Panc1 (cell line): ENCODE data around the gene ATP1A1. TPM values are rescaled to one million over a fixed set of nuclear protein-coding genes. Genes with fewer than 3 reads are reported as not detected.

Source experiments
- ATAC-seq: fragments of 200-7000 bp; cut with Tn5 transposase; 2 replicates; pipeline ENCODE4 v1.9.1; 2020; ENCODE audit warnings: mild to moderate bottlenecking, moderate library complexity
- BruUV-seq: library from RNA; stranded (reverse); fragments of 400-500 nt; replicated peaks from 2 replicates; lab custom pipeline; 2021; lab: Mats Ljungman, UMichigan
- CTCF ChIA-PET: fragments of 300-600 bp; sonication (Branson Sonifier 250); formaldehyde crosslinking; loops from one replicate; lab custom pipeline; 2022; ENCODE audit warnings: antibody characterized with exemption; lab: Charles Lee
- POLR2A ChIA-PET: fragments of 300-600 bp; sonication (Branson Sonifier 250); formaldehyde crosslinking; loops from one replicate; lab custom pipeline; 2022; ENCODE audit warnings: antibody characterized with exemption; lab: Charles Lee
- DNase-seq: peaks from one replicate; pipeline ENCODE4 v3.0.0-alpha.2; 2010; ENCODE audit warnings: low read depth, low spot score
- H3K27ac ChIP-seq: 2 replicates; pipeline ENCODE4 v1.5.1; 2011; ENCODE audit warnings: mild to moderate bottlenecking, low read length, inconsistent platforms
- H3K27me3 ChIP-seq: fragments of 200-500 bp; sonication (Bioruptor generic); 2 replicates; pipeline ENCODE4 v1.6.0; 2014; ENCODE audit warnings: low read length, inconsistent platforms; ENCODE audit not compliant: control insufficient read depth, insufficient read depth
- H3K36me3 ChIP-seq: fragments of 200-500 bp; sonication (Bioruptor generic); 2 replicates; pipeline ENCODE4 v1.5.1; 2014; ENCODE audit warnings: inconsistent platforms, mild to moderate bottlenecking, low read length, moderate library complexity; ENCODE audit not compliant: control insufficient read depth, insufficient read depth
- H3K4me1 ChIP-seq: 2 replicates; pipeline ENCODE4 v1.5.1; 2011; ENCODE audit warnings: inconsistent platforms, mild to moderate bottlenecking, low read length, moderate library complexity; ENCODE audit not compliant: control insufficient read depth, insufficient read depth
- H3K4me3 ChIP-seq, 2 experiments: 2 replicates each; pipeline ENCODE4 v1.5.1; 2011 to 2012; ENCODE audit warnings: low read depth in 2 of 2, low read length in 2 of 2, mild to moderate bottlenecking in 2 of 2, inconsistent platforms in 1 of 2, moderate library complexity in 1 of 2
- H3K9me3 ChIP-seq: fragments of 200-500 bp; sonication (Bioruptor generic); 2 replicates; pipeline ENCODE4 v1.5.1; 2014; ENCODE audit warnings: low read depth, mild to moderate bottlenecking, inconsistent platforms, low read length, moderate library complexity; ENCODE audit not compliant: control insufficient read depth, insufficient read depth
- POLR2AphosphoS5 ChIP-seq: IDR thresholded peaks from 2 replicates; pipeline ENCODE4 v1.6.1; 2012; ENCODE audit warnings: mild to moderate bottlenecking, low read depth, low read length, moderate library complexity
- REST ChIP-seq, 2 experiments: IDR thresholded peaks; 2 replicates each; pipeline ENCODE4 v1.6.1; 2011 to 2012; ENCODE audit warnings: low read depth in 2 of 2, control low read depth in 1 of 2, low read length in 1 of 2, mild to moderate bottlenecking in 1 of 2, moderate library complexity in 1 of 2; ENCODE audit not compliant: insufficient read depth in 1 of 2
- SIN3A ChIP-seq: IDR thresholded peaks from 2 replicates; pipeline ENCODE4 v1.6.1; 2012; ENCODE audit warnings: low read depth, mild to moderate bottlenecking, low read length, moderate library complexity, borderline replicate concordance; ENCODE audit not compliant: insufficient read depth
- TCF7L2 ChIP-seq: IDR thresholded peaks from 2 replicates; pipeline ENCODE4 v1.6.1; 2011; ENCODE audit warnings: mild to moderate bottlenecking, low read depth, low read length, inconsistent platforms
- in situ Hi-C: cut with HindIII; loops from 2 replicates; pipeline ENCODE4 v1.10.0; 2016; ENCODE audit warnings: low sequenced_read_pairs, low pct_unique_long_range_greater_than_20kb
- intact Hi-C: fragments of 100-400 bp; cut with micrococcal nuclease; formaldehyde crosslinking; loops from one replicate; pipeline ENCODE4 v1.10.0; 2022; ENCODE audit not compliant: unreplicated experiment
- total RNA-seq: library from RNA; stranded (reverse); gene quantifications from one replicate; pipeline ENCODE4 v1.2.1, GENCODE V29; 2021; ENCODE audit not compliant: unreplicated experiment
- TF ChIP-seq, protein P1 (sequence below): fragments of 450-650 bp; IDR thresholded peaks from 2 replicates; pipeline ENCODE4 v1.5.1; 2017; ENCODE audit warnings: mild to moderate bottlenecking

Gene ATP1A1
- total RNA-seq, 1 experiment from 2014 or later: 131 TPM

DNA sequence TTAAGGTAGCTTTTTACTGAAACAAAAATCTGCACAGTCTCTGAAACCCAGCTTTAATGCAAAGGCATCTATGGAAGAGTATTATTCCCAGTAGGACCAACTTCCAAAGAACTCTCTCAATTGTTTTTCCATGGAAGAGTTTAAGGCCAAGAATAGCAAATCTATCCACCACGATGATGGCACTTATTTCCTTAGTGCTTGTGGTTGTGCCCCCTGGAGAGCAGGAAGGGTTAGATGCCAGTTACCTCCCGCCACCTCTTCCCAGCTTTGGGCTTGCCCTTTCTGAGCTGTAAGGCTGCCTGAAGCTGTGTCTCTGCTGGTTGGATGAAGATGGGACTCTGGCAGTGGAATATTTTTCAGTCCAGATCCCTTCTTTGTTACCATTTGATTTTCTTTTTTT, 4.8 kb upstream of the ATP1A1 start:
- ATAC-seq (no peak), DNase-seq (no peak)
- Histone ChIP-seq H3K4me3 (no peak overlapping the region), H3K36me3 (no peaks in the 10 kb centered on the region), H3K4me1 (no peaks in the 10 kb centered on the region), H3K27me3 (no peaks in the 10 kb centered on the region), H3K9me3 (no peaks in the 10 kb centered on the region), H3K27ac (no peak overlapping the region)
- intact Hi-C loops (no loop called here), in situ Hi-C loops (no loop called here)
- no TSS peak for BruUV-seq
- TF ChIP-seq, protein P1, sequence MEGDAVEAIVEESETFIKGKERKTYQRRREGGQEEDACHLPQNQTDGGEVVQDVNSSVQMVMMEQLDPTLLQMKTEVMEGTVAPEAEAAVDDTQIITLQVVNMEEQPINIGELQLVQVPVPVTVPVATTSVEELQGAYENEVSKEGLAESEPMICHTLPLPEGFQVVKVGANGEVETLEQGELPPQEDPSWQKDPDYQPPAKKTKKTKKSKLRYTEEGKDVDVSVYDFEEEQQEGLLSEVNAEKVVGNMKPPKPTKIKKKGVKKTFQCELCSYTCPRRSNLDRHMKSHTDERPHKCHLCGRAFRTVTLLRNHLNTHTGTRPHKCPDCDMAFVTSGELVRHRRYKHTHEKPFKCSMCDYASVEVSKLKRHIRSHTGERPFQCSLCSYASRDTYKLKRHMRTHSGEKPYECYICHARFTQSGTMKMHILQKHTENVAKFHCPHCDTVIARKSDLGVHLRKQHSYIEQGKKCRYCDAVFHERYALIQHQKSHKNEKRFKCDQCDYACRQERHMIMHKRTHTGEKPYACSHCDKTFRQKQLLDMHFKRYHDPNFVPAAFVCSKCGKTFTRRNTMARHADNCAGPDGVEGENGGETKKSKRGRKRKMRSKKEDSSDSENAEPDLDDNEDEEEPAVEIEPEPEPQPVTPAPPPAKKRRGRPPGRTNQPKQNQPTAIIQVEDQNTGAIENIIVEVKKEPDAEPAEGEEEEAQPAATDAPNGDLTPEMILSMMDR: no peak
- no peak for TF ChIP-seq TCF7L2
- no peak for TF ChIP-seq SIN3A
- no peak for TF ChIP-seq POLR2AphosphoS5
- TF ChIP-seq REST (IDR thresholded peaks at IDR 0.05; ENCODE audit: insufficient read depth in 1 of 2, low read depth in 2 of 2, low read length in 1 of 2): no peak
- POLR2A ChIA-PET: no interaction called here
- CTCF ChIA-PET: no interaction called here

GRCh38 chr1:116370181-116370580, 2.9 kb upstream of the ATP1A1 start:
- DNase-seq (no peak), ATAC-seq (no peak)
- ChIA-PET CTCF (no interaction called here), POLR2A (no interaction called here)
- Histone ChIP-seq H3K4me1 (peaks cover 3% of the 10 kb centered on the region), H3K36me3 (no peaks in the 10 kb centered on the region; the same call in 1 of the 2 replicates), H3K27me3 (no peaks in the 10 kb centered on the region), H3K4me3 (no peak overlapping the region), H3K9me3 (no peaks in the 10 kb centered on the region), H3K27ac (no peak overlapping the region)
- no peak for TF ChIP-seq POLR2AphosphoS5
- no peak for TF ChIP-seq REST (IDR thresholded peaks at IDR 0.05; ENCODE audit: insufficient read depth in 1 of 2, low read depth in 2 of 2, low read length in 1 of 2)
- TF ChIP-seq, protein P1: no peak
- no peak for TF ChIP-seq SIN3A
- no peak for TF ChIP-seq TCF7L2
- intact Hi-C loops: no loop called here
- in situ Hi-C loops: no loop called here
- no TSS peak for BruUV-seq
